HL-60/S4 treated with retinoic acid at 250 ng/mL for 4 days and 3 days (cell line): ENCODE results near the gene APIP.

Experiments
- in situ Hi-C: fragments of 300-500 bp; cut with MboI; formaldehyde crosslinking; loops from 2 replicates; pipeline ENCODE4 v1.7.0; 2022; ENCODE audit warnings: low sequenced_read_pairs

Gene APIP

GRCh38 chr11:34891611-34892010 is 24.6 kb downstream of the APIP start:
- in situ Hi-C loops, result loop anchor here (10.0 to 25.0 kb wide), 2 partner anchors 307 to 729 kb away; no protein-coding TSS in a partner anchor

- in situ Hi-C loops, result loop anchor here (10.0 to 25.0 kb wide), 2 partner anchors 306 to 729 kb away; no protein-coding TSS in a partner anchor
Measured at GRCh38 chr11:34890812-34891211, 25.4 kb downstream of the APIP start.

DNA sequence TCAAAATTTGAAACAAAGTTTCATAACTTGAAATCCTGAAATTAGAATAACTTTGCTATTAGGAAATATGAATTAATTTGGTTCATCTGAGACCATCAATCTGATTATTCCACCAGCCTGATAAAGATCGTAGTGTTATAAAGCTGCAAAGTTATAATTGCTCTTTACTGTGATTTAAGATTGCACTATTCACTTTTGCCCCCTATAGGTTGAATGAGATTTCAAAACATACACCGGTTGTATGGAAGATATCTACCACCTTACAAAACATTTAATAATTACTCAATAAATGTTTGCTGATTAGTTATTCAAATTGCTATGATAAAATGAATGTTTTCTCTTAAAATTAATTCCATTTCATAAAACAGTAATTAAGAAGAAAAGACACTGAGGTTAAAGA is 26.1 kb downstream of the APIP start:
- in situ Hi-C loops, result loop anchor here (10.0 to 25.0 kb wide), 2 partner anchors 305 to 728 kb away; no protein-coding TSS in a partner anchor

DNA sequence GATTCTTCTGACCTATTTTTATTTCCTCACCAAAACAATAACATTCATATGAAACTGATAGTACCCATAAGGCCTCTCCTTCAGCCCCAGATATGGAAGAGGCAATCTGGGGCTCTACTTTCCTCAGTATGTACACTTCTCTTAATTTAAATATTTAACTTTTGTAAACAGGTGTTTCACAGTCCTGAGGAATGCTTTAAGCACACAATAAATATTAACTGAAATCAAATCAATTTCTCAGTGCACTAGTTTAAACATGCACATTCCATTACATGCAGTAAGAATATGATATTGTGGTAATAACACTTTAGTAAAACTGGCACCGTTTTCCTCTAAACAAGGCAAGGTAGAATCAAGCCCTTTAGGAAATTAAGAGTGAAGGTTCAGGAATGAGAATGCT is 28.9 kb downstream of the APIP start:
- in situ Hi-C loops, result loop anchor here (25.0 kb wide), 1 partner anchor 725 kb away; no protein-coding TSS in a partner anchor

- in situ Hi-C loops, result loop anchor here (25.0 kb wide), 1 partner anchor 724 kb away; no protein-coding TSS in a partner anchor
Measured at GRCh38 chr11:34886609-34887008, 29.6 kb downstream of the APIP start.

GRCh38 chr11:34881900-34882299 is 34.3 kb downstream of the APIP start:
- in situ Hi-C loops, result loop anchor here (25.0 kb wide), 1 partner anchor 720 kb away; no protein-coding TSS in a partner anchor

- in situ Hi-C loops, result loop anchor here (25.0 kb wide), 1 partner anchor 715 kb away; no protein-coding TSS in a partner anchor
Measured at GRCh38 chr11:34877375-34877975, 38.7 kb downstream of the APIP start.

GRCh38 chr11:34874202-34874601 is 42.0 kb downstream of the APIP start:
- in situ Hi-C loops, result no loop called here

GRCh38 chr11:34870548-34871196 is 45.5 kb downstream of the APIP start:
- in situ Hi-C loops, result no loop called here

DNA sequence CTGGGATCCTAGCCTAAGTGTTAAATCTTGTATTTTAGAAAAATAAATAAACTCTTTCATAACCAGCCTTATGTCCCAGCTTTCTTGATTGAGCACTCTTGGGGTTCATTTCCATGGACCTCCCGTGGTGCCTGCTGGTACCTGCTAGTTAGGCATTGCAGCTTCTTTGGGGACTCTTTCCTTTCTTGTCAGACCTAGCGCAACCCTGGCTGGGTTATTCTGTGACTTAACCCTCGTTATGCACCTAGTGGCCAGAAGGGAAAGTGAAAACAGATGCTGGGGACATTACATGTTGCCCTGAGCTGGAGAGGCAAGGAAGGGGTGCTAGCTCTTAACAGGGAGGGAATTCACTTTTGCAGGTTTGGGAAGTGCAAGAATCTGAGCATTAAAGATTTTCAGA is 46.8 kb downstream of the APIP start:
- in situ Hi-C loops, result no loop called here

DNA sequence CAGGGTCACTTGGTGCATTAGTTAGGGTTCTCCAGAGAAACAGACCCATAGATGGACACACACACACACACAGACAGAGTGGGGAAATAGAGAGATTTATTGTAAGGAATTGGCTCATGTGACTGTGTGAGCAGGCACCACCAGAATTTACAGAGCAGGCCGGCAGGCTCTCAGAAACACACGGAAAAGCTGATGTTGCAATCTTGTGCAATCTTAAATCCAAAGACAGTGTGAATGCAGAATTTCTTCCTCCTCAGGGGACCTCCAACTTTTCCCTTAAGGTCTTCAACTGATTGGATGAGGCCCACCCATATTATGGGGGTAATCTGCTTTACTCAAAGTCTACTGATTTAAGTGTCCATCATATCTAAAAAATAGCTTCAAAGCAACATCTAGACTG is 49.8 kb downstream of the APIP start:
- in situ Hi-C loops, result no loop called here

DNA sequence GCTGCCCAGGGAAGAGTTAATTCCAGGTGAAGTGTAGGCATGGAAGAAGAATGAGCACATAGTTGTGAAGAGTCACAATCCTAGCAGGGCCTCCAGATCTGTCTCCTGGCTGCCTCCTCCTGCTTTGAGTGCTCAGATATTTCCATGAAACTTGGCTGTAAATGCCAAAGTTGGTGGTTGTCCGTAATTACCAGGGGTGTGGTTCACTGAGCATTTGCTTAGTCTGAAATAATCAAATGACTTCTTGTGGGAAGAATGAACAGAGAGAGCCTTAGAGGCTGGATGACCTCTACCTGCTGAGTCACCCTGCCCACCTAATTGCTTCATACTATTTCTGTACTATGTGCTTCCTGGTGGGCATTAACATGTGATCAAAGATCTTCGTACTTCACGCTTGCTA is 50.9 kb downstream of the APIP start:
- in situ Hi-C loops, result no loop called here

GRCh38 chr11:34864424-34864823 is 51.8 kb downstream of the APIP start:
- in situ Hi-C loops, result no loop called here

DNA sequence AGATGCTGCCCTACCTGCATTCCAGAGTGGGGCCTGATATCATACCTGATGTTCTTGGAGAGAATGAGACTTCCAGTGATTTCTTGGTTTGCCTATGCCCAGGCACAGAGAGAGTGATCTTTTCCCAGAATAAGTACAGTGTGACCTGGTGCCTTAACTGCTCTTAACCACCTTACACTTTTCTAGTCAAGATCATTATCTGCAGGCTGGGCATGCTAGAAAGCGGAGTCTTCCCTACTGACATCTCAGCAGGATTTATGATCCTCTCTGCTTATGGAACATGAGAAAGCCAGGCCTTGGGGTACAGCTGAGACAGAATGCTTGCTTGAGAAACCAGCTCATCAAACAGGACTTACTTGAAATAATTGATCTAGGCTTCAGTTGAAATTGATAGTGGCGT is 53.1 kb downstream of the APIP start:
- in situ Hi-C loops, result no loop called here

- in situ Hi-C loops, result no loop called here
Measured at GRCh38 chr11:34860518-34860917, 55.7 kb downstream of the APIP start.

GRCh38 chr11:34860034-34860433 is 56.1 kb downstream of the APIP start:
- in situ Hi-C loops, result no loop called here

DNA sequence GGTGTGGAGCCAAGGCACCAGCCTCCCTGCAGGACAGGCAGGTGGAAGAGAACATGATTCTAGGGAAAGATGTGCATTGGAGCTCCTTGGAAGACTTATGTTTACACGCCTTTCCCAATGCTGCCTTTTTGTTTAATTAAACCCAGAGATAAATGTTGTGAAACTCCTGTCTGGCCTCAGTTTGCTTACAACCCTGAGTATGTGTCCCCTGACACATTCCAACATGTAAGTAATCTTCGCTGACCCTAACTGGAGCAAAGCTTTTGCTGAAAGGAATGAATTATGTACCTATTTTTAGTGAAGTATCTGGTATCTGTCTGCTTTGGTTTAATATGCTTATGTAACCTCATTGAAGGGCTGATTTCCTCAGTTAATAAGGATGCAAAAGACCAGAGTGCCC is 56.7 kb downstream of the APIP start:
- in situ Hi-C loops, result no loop called here

- in situ Hi-C loops, result no loop called here
Measured at GRCh38 chr11:34857463-34857862, 58.7 kb downstream of the APIP start.

GRCh38 chr11:34856251-34856650 is 59.9 kb downstream of the APIP start:
- in situ Hi-C loops, result no loop called here

GRCh38 chr11:34855754-34856095 is 60.5 kb downstream of the APIP start:
- in situ Hi-C loops, result no loop called here

DNA sequence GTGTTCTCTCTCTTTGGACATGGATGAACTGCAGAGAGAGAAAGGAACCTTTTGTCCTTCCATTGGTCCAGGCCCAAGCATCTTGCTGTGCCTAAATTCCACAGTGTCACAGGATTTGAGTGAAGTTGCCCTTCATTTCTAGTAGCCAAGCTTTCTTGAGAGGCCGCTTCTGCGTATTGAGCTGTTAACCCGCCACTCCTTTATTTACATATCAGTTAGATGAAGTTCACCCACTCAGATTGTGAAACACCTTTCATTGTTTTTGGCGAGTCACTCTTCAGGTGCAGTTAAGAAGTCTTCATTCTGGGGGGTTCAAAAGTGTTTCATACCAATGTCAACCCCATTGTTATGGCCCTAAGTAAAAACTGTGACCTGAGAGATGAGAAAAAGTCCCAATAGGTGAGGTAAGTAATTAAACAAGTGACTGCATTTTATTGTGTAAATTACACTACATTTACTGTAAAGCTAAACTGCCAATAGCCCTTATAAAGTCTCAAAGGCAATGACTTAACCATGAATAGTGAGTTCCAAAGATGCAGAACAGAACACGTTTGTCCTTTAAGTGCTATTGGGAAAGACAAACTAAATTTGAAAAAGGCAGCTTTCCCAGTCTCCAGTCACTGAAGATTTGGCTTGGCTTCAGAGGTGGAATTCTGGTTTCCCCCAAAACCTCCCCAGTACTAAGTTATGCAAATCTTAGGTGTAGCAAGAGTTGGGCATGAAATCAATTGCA is 61.0 kb downstream of the APIP start:
- in situ Hi-C loops, result no loop called here

- in situ Hi-C loops, result no loop called here
Measured at GRCh38 chr11:34851916-34852315, 64.3 kb downstream of the APIP start.
